Ovary (tissue), 9 donors: ENCODE results near the gene ADGRV1. TPM values are rescaled to one million over a fixed set of nuclear protein-coding genes. Genes with fewer than 3 reads are reported as not detected.
A peak's percentile ranks its signal among the peaks of the same experiment; 100 is the strongest.

Experiments used
- DNase-seq, 5 donors: peaks; one replicate each; pipeline ENCODE4 v3.0.0-alpha.2; 2019 to 2020
- H3K27ac ChIP-seq, 2 donors: fragments of 200-600 bp; one replicate each; pipeline versions ENCODE4 v1.5.1 to v1.8.0; 2019 to 2022
- H3K27me3 ChIP-seq: fragments of 200-600 bp; one replicate; pipeline ENCODE4 v1.8.0; 2022
- H3K36me3 ChIP-seq: fragments of 200-600 bp; sonication (generic); one replicate; pipeline ENCODE4 v1.5.1; 2019
- H3K4me1 ChIP-seq: one replicate; pipeline ENCODE4 v1.8.1; 2013; ENCODE audit warnings: mild to moderate bottlenecking, moderate library complexity; ENCODE audit not compliant: insufficient read depth
- H3K4me3 ChIP-seq: fragments of 200-600 bp; sonication (generic); one replicate; pipeline ENCODE4 v1.5.1; 2017
- H3K9me3 ChIP-seq, 2 donors: fragments of 200-600 bp in 1 of 2; sonication (generic) in 1 of 2; one replicate each; pipeline versions ENCODE4 v1.5.1 to v1.8.1; 2013 to 2019; ENCODE audit warnings: mild to moderate bottlenecking in 1 of 2, moderate library complexity in 1 of 2
- CTCF ChIP-seq, 3 donors: fragments of 450-650 bp in 2 of 3; fragments of 200-600 bp in 1 of 3; IDR thresholded peaks; one replicate each; pipeline versions ENCODE4 v1.5.1 to v1.8.0; 2016 to 2022; ENCODE audit warnings: antibody characterized with exemption in 3 of 3, mild to moderate bottlenecking in 1 of 3
- EP300 ChIP-seq: sonication (generic); formaldehyde crosslinking; IDR thresholded peaks from one replicate; pipeline ENCODE4 v1.6.1; 2017; ENCODE audit warnings: antibody characterized with exemption
- POLR2A ChIP-seq: fragments of 450-650 bp; IDR thresholded peaks from one replicate; pipeline ENCODE4 v1.6.1; 2017; ENCODE audit warnings: antibody characterized with exemption, mild to moderate bottlenecking, moderate library complexity
- whole genome bisulfite sequencing, 3 donors: extraction: QIAGEN DNeasy Blood & Tissue Kit in 1 of 3; methylation state at CpG; one replicate each; pipeline versions ENCODE4 v1.1.5 to v1.1.7; 2013 to 2017; 5-methylcytosine and 5-hydroxymethylcytosine counted together
- intact Hi-C, 4 donors: fragments of 100-400 bp; cut with DNase I; formaldehyde crosslinking; loops; one replicate each; pipeline versions ENCODE4 v1.11.0 to v1.15.1; 2022 to 2023
- polyA plus RNA-seq, 2 donors: library from polyadenylated mRNA; stranded (reverse); fragments of 200-250 nt in 1 of 2; fragments of 350-450 nt in 1 of 2; fragmentation: Illumina TruSeq in 1 of 2; extraction: RNeasy Lipid Tissue Mini Kit (QIAGEN cat#74804) in 1 of 2; gene quantifications; one replicate each; pipeline ENCODE4 v1.2.3, GENCODE V29; 2013 to 2014
- total RNA-seq, 7 donors: library from RNA; depleted of rRNA in 2 of 7; stranded (reverse); fragments of >200 nt in 2 of 7; fragmentation: NEBNext Ultra II Directional in 3 of 7; extraction: Animal tissue kit (Norgen Biotek cat#: 25700) in 3 of 7; gene quantifications; one replicate each; pipeline versions ENCODE4 v1.1.0 to v1.2.4, GENCODE V29; 2016 to 2023
- donor health status: DM: no; HTN: no; CAD: no; lungs with moderate emphysema.
- donor health status: DM: no; HTN: no; CAD: no.
- donor health status: Bipolar disorder and iron deficiency.
- donor health status: DM: yes; HTN: yes; CAD: no.
- donor health status: DM: no; HTN: no; CAD: no.
- donor health status: DM: yes; HTN: yes; CAD: no.

Gene ADGRV1
- total and polyA plus RNA-seq, 9 donors, result 0.21 to 2.7 (median 1.1) TPM

- no peaks in the 10 kb centered on the region for H3K4me1 ChIP-seq
- 95 to 99% (median 98%) methylated on average over 8 of the region's 8 CpGs for WGBS, 3 donors
- TF ChIP-seq EP300 (no peak), CTCF (IDR thresholded peaks at IDR 0.05) (no peak), POLR2A (no peak)
- H3K9me3 ChIP-seq, result no peaks in the 10 kb centered on the region
- intact Hi-C loops, result no loop called here
- no peaks in the 10 kb centered on the region for H3K36me3 ChIP-seq
- no peak overlapping the region for H3K27ac ChIP-seq
- no peak overlapping the region for H3K4me3 ChIP-seq
- DNase-seq, result no peak
- H3K27me3 ChIP-seq, result no peaks in the 10 kb centered on the region
These were observed 584.2 kb downstream of the ADGRV1 start for GRCh38 chr5:91142819-91143218.

DNA sequence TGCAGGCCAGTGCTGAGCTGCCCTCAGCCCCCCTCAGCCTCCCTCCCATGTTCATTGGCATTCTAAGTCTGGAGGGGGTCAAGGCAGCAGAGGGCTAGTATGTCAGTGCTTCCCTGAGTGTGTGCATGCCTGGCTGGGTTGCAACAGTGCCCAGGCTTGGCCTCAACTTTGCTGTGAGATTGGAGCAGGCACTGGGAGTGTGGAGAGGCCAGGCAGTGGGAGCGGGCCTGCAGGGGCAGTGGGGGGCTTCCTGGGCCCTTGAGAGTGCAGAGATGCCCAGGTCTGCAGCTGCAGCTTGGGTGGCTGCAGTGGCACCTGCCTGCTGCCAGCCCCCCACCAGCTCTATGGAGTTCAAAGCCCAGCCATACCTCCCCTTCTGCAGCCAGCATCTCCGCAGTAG is 585.2 kb downstream of the ADGRV1 start:
- no peaks in the 10 kb centered on the region for H3K4me1 ChIP-seq
- no peak overlapping the region for H3K27ac ChIP-seq
- no peak overlapping the region for H3K4me3 ChIP-seq
- no peak for DNase-seq
- intact Hi-C loops, result no loop called here
- no peak for TF ChIP-seq CTCF (IDR thresholded peaks at IDR 0.05)
- TF ChIP-seq EP300, result no peak
- TF ChIP-seq POLR2A, result no peak
- no peaks in the 10 kb centered on the region for H3K9me3 ChIP-seq
- H3K27me3 ChIP-seq, result no peaks in the 10 kb centered on the region
- no peaks in the 10 kb centered on the region for H3K36me3 ChIP-seq
- WGBS, 3 donors, result 100% methylated on average over 2 of the region's 2 CpGs

- no peaks in the 10 kb centered on the region for H3K9me3 ChIP-seq
- 31 to 34% (median 33%) methylated on average over 5 of the region's 5 CpGs for WGBS, 3 donors
- peak overlapping the region; percentile 4 for H3K4me3 ChIP-seq
- intact Hi-C loops, result no loop called here
- H3K4me1 ChIP-seq, result no peaks in the 10 kb centered on the region
- no peak overlapping the region for H3K27ac ChIP-seq
- TF ChIP-seq POLR2A (no peak), EP300 (no peak), CTCF (IDR thresholded peaks at IDR 0.05) (no peak)
- no peaks in the 10 kb centered on the region for H3K27me3 ChIP-seq
- DNase-seq, result no peak
- no peaks in the 10 kb centered on the region for H3K36me3 ChIP-seq
These were observed 586.1 kb downstream of the ADGRV1 start for GRCh38 chr5:91144491-91145332.

DNA sequence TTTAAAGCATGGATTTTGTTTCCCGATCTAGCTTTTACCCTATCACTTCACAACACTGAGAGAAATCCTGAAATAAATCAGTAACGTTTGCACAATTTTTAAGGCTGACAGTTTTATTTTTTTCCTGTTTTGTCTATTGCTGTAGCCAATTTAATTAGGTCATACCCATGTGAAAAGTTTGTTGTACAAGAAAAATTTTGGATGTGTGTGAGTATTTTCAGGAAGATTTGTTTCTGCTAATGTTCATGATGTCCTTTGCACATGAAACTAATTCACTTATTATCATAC is 586.7 kb downstream of the ADGRV1 start:
- Histone ChIP-seq H3K27me3 (no peaks in the 10 kb centered on the region), H3K4me1 (no peaks in the 10 kb centered on the region), H3K9me3 (no peaks in the 10 kb centered on the region), H3K4me3 (peak overlapping the region; percentile 4), H3K36me3 (no peaks in the 10 kb centered on the region), H3K27ac (no peak overlapping the region)
- no peak for TF ChIP-seq EP300
- no peak for TF ChIP-seq CTCF (IDR thresholded peaks at IDR 0.05)
- no peak for TF ChIP-seq POLR2A
- DNase-seq, result no peak
- intact Hi-C loops, result no loop called here
- WGBS, 3 donors, result 0 to 2% (median 0%) methylated on average over 2 of the region's 2 CpGs
